Common myeloid progenitor, CD34-positive (primary cell): ENCODE data around the gene ALDH3B1.

Experiments used
- CTCF ChIA-PET: fragments of 350-600 bp; sonication (Branson Sonifier 250); formaldehyde crosslinking; loops from one replicate; lab custom pipeline; 2021; ENCODE audit warnings: antibody characterized with exemption; lab: Charles Lee
- POLR2A ChIA-PET: fragments of 350-600 bp; sonication (Branson Sonifier 250); formaldehyde crosslinking; loops from one replicate; lab custom pipeline; 2021; ENCODE audit warnings: antibody characterized with exemption; lab: Charles Lee
- DNase-seq, 3 donors: peaks; one replicate each; pipeline versions ENCODE4 v3.0.0 to v3.0.0-alpha.2; 2013
- H3K27ac ChIP-seq, 2 experiments: 1 replicate in 1 of 2; 2 replicates in 1 of 2; pipeline ENCODE4 v1.7.0; 2013; ENCODE audit warnings: inconsistent platforms in 2 of 2, low read length in 2 of 2, mild to moderate bottlenecking in 2 of 2, low read depth in 1 of 2, moderate library complexity in 1 of 2; ENCODE audit not compliant: severe bottlenecking in 2 of 2, insufficient read depth in 1 of 2, poor library complexity in 1 of 2
- H3K27me3 ChIP-seq, 5 experiments: replicated peaks in 2 of 5; 1 replicate in 3 of 5; 2 replicates in 2 of 5; pipeline versions ENCODE4 v1.6.1 to v1.7.0; 2013; ENCODE audit warnings: low read length in 4 of 5, mild to moderate bottlenecking in 2 of 5, moderate library complexity in 2 of 5, inconsistent platforms in 1 of 5; ENCODE audit not compliant: insufficient read depth in 5 of 5, control insufficient read depth in 4 of 5
- H3K36me3 ChIP-seq, 4 experiments: 1 replicate in 2 of 4; 2 replicates in 2 of 4; pipeline versions ENCODE4 v1.6.1 to v1.7.0; 2013; ENCODE audit warnings: low read length in 3 of 4, control low read depth in 1 of 4, mild to moderate bottlenecking in 1 of 4; ENCODE audit not compliant: control insufficient read depth in 4 of 4, insufficient read depth in 4 of 4
- H3K4me1 ChIP-seq, 4 experiments: 1 replicate in 3 of 4; 2 replicates in 1 of 4; pipeline versions ENCODE4 v1.6.1 to v1.7.1; 2013; ENCODE audit warnings: low read length in 3 of 4, mild to moderate bottlenecking in 3 of 4, control low read depth in 1 of 4, inconsistent platforms in 1 of 4, moderate library complexity in 1 of 4; ENCODE audit not compliant: control insufficient read depth in 4 of 4, insufficient read depth in 4 of 4; ENCODE audit errors: control extremely low read depth in 1 of 4
- H3K4me3 ChIP-seq, 7 experiments: 1 replicate in 4 of 7; 2 replicates in 3 of 7; pipeline versions ENCODE4 v1.5.1 to v1.7.0; 2013; ENCODE audit warnings: mild to moderate bottlenecking in 7 of 7, low read length in 6 of 7, moderate library complexity in 6 of 7, inconsistent platforms in 2 of 7, low read depth in 2 of 7, control low read depth in 1 of 7; ENCODE audit not compliant: insufficient read depth in 4 of 7, control insufficient read depth in 1 of 7; ENCODE audit errors: extremely low read depth in 1 of 7
- H3K9me3 ChIP-seq, 5 experiments: 1 replicate in 4 of 5; 2 replicates in 1 of 5; pipeline versions ENCODE4 v1.6.1 to v1.7.1; 2013; ENCODE audit warnings: low read length in 4 of 5, mild to moderate bottlenecking in 2 of 5, inconsistent platforms in 1 of 5, low read depth in 1 of 5, moderate library complexity in 1 of 5; ENCODE audit not compliant: control insufficient read depth in 4 of 5, insufficient read depth in 2 of 5; ENCODE audit errors: control extremely low read depth in 1 of 5
- WGBS: methylation state at CpG from one replicate; pipeline ENCODE4 v1.1.5; 2013; ENCODE audit not compliant: insufficient coverage; 5-methylcytosine and 5-hydroxymethylcytosine counted together

The ALDH3B1 gene

GRCh38 chr11:68040101-68040956, 30.2 kb downstream of the ALDH3B1 start:
- Histone ChIP-seq H3K27ac (peak overlapping the region; percentile 54 to 87), H3K9me3 (no peaks in the 10 kb centered on the region), H3K4me3 (peak overlapping the region in 6 of 7 experiments; percentile 44 to 82 (median 71)), H3K36me3 (peaks cover 2 to 45% (median 19%) of the 10 kb centered on the region in 4 experiments), H3K4me1 (peaks cover 7 to 65% (median 62%) of the 10 kb centered on the region in 4 experiments), H3K27me3 (no peaks in the 10 kb centered on the region)
- ChIA-PET CTCF (interaction anchor here (0.8 to 4.8 kb wide), 3 partner anchors 12 to 165 kb away, joined by 3 to 25 read pairs (median 3); partner anchors contain the start of gene ALDH3B1), POLR2A (interaction anchor here (0.5 kb wide), 1 partner anchor 39 kb away, joined by 7 read pairs; no protein-coding TSS in a partner anchor)
- 5% methylated on average over 14 of the region's 22 CpGs for WGBS
- DNase-seq, result peak; percentile 48 to 80 (median 72)

GRCh38 chr11:68040957-68041591, 30.9 kb downstream of the ALDH3B1 start:
- WGBS, result 86% methylated on average over 21 of the region's 23 CpGs
- peaks cover 2 to 48% (median 24%) of the 10 kb centered on the region in 4 experiments for H3K36me3 ChIP-seq
- H3K27me3 ChIP-seq, result no peaks in the 10 kb centered on the region
- no peaks in the 10 kb centered on the region for H3K9me3 ChIP-seq
- H3K4me3 ChIP-seq, result peak overlapping the region in 6 of 7 experiments; percentile 44 to 82 (median 71)
- H3K27ac ChIP-seq, result peak overlapping the region in 1 of 2 experiments; percentile 87
- ChIA-PET CTCF (interaction anchor here (0.8 to 4.8 kb wide), 4 partner anchors 9 to 164 kb away, joined by 3 to 25 read pairs (median 3); partner anchors contain the start of gene ALDH3B1), POLR2A (interaction anchor here (0.5 kb wide), 1 partner anchor 39 kb away, joined by 7 read pairs; no protein-coding TSS in a partner anchor)
- DNase-seq, result no peak
- peaks cover 7 to 57% (median 56%) of the 10 kb centered on the region in 4 experiments for H3K4me1 ChIP-seq

- no peaks in the 10 kb centered on the region for H3K9me3 ChIP-seq
- ChIA-PET CTCF (interaction anchor here (0.7 to 4.8 kb wide), 4 partner anchors 8 to 164 kb away, joined by 3 to 25 read pairs (median 3); partner anchors contain the start of gene ALDH3B1), POLR2A (interaction anchor here (0.6 kb wide), 1 partner anchor 15 kb away, joined by 3 read pairs; no protein-coding TSS in a partner anchor)
- no peak overlapping the region for H3K4me3 ChIP-seq
- WGBS, result 85% methylated on average over 12 of the region's 12 CpGs
- DNase-seq, result no peak
- peak overlapping the region in 1 of 2 experiments; percentile 87 for H3K27ac ChIP-seq
- peaks cover 7 to 51% (median 50%) of the 10 kb centered on the region in 4 experiments for H3K4me1 ChIP-seq
- peaks cover 2 to 54% (median 25%) of the 10 kb centered on the region in 4 experiments for H3K36me3 ChIP-seq
- no peaks in the 10 kb centered on the region for H3K27me3 ChIP-seq
Observed at GRCh38 chr11:68041617-68042218, 31.6 kb downstream of the ALDH3B1 start.

GRCh38 chr11:68042219-68043028, 32.3 kb downstream of the ALDH3B1 start:
- POLR2A ChIA-PET, result interaction anchor here (0.6 kb wide), 1 partner anchor 14 kb away, joined by 3 read pairs; no protein-coding TSS in a partner anchor
- no peak overlapping the region for H3K4me3 ChIP-seq
- H3K4me1 ChIP-seq, result peaks cover 4 to 44% (median 43%) of the 10 kb centered on the region in 4 experiments
- 97% methylated on average over 25 of the region's 27 CpGs for WGBS
- no peaks in the 10 kb centered on the region for H3K9me3 ChIP-seq
- DNase-seq, result no peak
- no peaks in the 10 kb centered on the region for H3K27me3 ChIP-seq
- H3K27ac ChIP-seq, result no peak overlapping the region
- CTCF ChIA-PET, result interaction anchor here (0.7 to 4.8 kb wide), 4 partner anchors 8 to 163 kb away, joined by 3 to 25 read pairs (median 3); partner anchors contain the start of gene ALDH3B1
- H3K36me3 ChIP-seq, result peaks cover 2 to 60% (median 26%) of the 10 kb centered on the region in 4 experiments

- Histone ChIP-seq H3K36me3 (peaks cover 2 to 65% (median 29%) of the 10 kb centered on the region in 4 experiments), H3K27ac (no peak overlapping the region), H3K4me1 (peaks cover 2 to 38% (median 37%) of the 10 kb centered on the region in 4 experiments), H3K27me3 (no peaks in the 10 kb centered on the region), H3K9me3 (no peaks in the 10 kb centered on the region), H3K4me3 (no peak overlapping the region)
- WGBS, result 97% methylated on average over 4 of the region's 8 CpGs
- ChIA-PET POLR2A (interaction anchor here (1.1 kb wide), 1 partner anchor 14 kb away, joined by 3 read pairs; no protein-coding TSS in a partner anchor), CTCF (interaction anchor here (0.9 to 4.8 kb wide), 2 partner anchors 17 to 33 kb away, joined by 3 to 25 read pairs; partner anchors contain the start of gene ALDH3B1)
- DNase-seq, result no peak
Observed at GRCh38 chr11:68043029-68043348, 32.9 kb downstream of the ALDH3B1 start.
